GM19240 (cell line): ENCODE measurements around the gene BEST2.
"Not testable (repeated sequence)": the region's sequence is repeated elsewhere in the genome, so short reads cannot be mapped to it uniquely, and the experiment has no call there.

Source experiments
- DNase-seq: peaks from one replicate; pipeline ENCODE4 v3.0.0; 2011; ENCODE audit warnings: low spot score; ENCODE audit not compliant: insufficient read length

BEST2 gene

DNA sequence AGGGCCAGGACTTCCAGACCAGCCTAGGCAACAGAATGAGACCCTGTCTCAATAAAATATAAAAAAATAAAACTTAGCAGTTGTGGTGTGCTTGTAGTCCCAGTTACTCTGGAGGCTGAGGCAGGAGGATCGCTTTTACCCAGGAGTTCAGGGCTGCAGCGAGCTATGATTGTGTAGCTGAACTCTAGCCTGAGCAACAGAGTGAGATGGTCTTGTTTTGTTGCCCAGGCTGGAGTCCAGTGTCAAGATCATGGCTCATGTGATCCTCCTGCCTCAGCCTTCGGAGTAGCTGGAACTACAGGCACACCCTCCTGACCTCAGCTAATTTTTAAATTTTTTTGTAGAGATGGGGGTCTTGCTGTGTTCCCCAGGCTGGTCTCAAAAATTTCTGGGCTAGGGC, 35.4 kb downstream of the BEST2 start:
- DNase-seq = no peak

DNA sequence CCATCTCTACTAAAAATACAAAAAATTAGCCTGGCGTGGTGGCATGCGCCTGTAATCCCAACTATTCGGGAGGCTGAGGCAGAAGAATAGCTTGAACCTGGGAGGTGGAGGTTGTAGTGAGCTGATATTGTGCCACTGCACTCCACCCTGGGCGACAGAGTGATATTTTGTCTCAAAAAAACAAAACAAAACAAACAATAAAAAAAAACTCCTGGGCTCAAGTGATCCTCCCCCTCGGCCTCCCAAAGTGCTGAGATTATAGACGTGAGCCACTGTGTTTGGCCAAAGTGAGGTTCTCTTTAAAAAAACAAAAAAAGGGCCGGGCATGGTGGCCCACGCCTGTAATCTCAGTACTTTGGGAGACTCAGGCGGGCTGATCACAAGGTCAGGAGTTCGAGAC, 35.9 kb downstream of the BEST2 start:
- DNase-seq = no peak

DNA sequence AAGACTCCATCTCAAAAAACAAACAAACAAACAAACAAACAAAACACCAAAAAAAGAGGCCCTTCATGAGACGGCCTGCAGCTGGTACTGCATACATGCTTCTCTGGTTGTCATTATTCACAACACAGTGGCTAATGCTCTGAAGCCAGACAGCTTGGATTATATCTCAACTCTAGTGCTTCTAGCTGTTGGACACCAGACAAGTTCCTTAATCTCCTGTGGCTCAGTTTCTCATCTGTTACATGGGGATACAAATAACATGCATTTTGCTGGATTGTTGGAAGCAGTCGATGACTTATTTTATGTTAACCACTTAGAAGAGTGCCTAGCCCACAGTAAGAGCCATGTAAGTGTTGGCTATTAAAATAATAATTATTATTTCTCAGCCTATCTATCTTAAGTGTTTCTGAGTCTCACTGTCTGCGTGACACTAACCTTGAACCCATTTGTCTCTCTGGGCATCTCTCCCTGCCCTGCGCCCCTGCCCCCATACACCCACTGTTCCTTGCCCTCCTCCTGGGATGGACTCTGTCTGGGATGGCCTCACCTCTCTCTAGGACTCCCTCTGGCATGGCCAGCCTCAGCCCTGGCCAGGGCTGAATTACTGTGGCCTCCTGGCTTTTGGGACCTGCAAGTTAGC, 36.6 kb downstream of the BEST2 start:
- no peak for DNase-seq

GRCh38 chr19:12788682-12789097, 37.1 kb downstream of the BEST2 start:
- DNase-seq = no peak

DNA sequence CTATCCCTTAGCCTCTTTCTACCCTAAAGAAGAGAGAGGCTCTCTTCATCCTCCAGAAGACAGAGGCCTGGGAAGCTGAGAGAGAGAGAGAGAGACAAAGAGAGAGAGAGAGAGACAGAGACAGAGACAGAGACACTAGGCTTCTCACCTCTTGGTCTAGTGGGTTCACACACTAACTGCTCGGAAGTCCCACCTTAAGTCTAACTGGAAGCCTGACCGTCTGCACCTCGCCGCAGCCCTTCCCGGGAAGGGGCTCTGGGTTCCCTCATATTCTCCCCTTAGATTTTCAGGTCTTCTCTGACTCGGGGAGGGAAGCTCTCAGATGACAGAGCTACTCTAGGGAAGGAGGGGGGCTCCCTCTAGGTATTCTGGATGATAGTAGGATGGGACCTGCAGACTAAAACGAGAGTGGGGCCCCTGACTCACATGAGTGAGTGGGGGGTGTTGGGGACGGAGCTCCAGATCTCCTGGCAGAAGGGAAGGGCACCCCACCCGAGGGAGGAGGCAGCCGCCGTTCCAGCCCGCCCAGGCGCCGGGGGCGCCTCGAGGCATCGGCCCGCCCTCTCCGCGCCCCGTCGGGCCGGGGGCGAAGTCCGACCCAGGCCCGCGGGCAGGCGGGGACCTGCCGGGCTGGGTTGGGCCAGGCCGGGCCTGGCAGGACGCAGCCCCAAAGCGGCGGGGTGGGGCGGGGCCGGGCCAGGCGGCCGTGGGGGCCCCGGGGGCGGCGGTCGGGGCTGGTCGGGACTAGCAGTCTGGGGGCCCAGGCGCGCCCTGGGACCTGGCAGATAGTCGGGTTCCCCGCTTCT, 37.7 kb downstream of the BEST2 start:
- DNase-seq = no peak

GRCh38 chr19:12789904-12790619, 38.5 kb downstream of the BEST2 start:
- no peak for DNase-seq

- DNase-seq = no peak
Observed at GRCh38 chr19:12790628-12791344, 39.2 kb downstream of the BEST2 start.

DNA sequence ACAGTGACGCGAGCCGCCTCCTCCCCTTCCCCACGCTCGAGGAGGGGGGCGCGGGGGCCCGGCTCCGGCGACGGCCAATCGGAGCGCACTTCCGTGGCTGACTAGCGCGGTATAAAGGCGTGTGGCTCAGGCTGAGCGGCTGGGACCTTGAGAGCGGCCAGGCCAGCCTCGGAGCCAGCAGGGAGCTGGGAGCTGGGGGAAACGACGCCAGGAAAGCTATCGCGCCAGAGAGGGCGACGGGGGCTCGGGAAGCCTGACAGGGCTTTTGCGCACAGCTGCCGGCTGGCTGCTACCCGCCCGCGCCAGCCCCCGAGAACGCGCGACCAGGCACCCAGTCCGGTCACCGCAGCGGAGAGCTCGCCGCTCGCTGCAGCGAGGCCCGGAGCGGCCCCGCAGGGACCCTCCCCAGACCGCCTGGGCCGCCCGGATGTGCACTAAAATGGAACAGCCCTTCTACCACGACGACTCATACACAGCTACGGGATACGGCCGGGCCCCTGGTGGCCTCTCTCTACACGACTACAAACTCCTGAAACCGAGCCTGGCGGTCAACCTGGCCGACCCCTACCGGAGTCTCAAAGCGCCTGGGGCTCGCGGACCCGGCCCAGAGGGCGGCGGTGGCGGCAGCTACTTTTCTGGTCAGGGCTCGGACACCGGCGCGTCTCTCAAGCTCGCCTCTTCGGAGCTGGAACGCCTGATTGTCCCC, 39.9 kb downstream of the BEST2 start, which contains the start of gene JUNB:
Gene JUNB, plus strand, starts transcription at position 142 of the 706 bp plus-strand sequence. Its CDS starts 286 bp downstream, at position 428.
- no peak for DNase-seq

GRCh38 chr19:12792051-12792852, 40.7 kb downstream of the BEST2 start:
- DNase-seq = no peak

GRCh38 chr19:12792853-12793289, 41.3 kb downstream of the BEST2 start:
- DNase-seq = no peak

DNA sequence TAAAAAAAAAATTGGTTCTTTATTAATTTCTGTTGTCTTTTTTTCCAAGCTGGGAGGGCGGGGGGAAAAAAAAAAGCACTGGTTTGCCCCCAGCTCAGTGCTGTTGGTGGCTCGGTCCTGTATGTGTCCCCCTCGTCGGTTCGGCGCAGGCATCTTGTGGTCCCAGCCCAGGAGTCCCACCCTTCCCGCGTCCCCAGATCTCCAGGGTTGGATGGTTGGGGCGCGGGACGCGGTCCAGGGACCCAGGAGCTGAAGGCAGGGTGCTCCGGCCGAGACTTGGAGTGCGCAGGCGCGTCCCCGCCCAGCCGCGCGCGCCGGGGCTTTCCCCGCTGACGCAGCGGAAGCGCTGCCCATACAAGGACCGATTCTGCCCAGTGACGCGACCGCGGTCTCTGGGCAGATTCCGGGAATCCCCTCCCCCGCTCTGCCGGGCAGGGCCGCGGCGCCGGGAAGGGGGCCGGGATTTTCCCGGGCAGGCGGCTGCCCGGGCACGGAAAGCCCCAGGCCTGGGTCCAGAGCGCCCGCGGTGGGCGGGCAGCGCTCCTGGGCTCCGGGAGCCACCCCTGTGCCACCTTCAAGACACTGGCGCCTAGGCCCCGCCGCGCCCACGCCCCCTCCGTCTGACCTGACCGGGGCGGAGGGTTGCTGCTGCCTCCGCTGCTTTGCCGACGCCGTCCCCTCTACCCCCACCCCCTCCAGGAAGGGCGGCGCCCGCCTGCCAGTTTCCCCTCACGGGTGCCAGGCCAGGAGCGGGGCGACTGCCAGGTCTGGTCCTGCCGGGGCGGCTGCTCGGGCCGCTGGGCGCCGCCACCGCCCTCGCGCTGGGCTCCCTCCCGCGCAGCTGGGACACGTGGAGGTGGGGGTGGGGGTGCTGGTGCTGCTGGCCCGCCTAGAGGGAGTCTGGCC, 42.0 kb downstream of the BEST2 start:
- DNase-seq = no peak

DNA sequence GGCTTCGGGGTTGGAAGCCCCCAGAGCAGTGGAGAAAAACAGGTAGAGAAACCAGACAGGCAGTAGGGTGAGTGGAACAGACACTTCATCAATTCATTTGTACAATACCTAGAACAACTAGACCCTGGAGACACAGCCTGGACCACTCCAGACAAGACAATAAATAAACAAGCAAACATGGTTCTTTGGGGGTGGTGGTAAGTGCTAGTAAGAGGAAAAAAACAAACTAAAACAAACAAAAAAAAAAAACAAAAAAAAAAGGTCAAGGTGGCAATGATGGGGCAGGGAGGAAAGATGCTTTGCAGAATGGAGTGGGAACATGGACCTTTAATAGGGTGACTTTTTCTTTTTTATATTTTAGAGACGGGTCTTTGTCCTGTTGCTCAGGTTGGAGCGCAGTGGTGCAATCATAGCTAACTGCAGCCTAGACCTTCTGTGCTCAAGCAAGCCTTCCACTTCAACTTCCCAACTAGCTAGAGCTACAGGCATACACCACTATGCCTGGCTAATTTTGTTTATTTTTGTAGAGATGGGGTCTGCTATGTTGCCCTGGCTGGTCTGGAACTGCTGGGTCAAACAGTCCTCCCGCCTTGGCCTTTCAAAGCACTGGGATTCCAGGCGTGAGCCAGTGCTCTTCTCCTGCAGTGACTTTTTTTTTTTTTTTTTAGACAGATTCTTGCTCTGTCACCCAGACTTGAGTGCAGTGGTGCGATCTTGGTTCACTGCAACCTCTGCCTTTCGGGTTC, 42.8 kb downstream of the BEST2 start:
- DNase-seq = no peak

DNA sequence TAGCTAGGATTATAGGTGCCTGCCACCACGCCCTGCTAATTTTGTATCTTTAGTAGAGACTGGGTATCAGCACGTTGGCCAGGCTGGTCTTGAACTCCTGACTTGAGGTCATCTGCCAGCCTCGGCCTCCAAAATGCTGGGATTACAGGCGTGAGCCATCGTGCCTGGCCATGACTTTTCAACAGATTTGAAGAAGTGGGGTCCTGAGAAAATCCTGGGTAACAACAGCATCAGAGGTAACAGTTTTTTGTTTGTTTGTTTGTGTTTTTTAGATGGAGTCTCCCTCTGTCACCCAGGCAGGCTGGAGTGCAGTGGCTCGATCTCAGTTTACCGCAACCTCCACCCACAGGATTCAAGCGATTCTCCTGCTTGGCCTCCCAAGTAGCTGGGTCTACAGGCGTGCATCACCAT, 43.4 kb downstream of the BEST2 start:
- no peak for DNase-seq

DNA sequence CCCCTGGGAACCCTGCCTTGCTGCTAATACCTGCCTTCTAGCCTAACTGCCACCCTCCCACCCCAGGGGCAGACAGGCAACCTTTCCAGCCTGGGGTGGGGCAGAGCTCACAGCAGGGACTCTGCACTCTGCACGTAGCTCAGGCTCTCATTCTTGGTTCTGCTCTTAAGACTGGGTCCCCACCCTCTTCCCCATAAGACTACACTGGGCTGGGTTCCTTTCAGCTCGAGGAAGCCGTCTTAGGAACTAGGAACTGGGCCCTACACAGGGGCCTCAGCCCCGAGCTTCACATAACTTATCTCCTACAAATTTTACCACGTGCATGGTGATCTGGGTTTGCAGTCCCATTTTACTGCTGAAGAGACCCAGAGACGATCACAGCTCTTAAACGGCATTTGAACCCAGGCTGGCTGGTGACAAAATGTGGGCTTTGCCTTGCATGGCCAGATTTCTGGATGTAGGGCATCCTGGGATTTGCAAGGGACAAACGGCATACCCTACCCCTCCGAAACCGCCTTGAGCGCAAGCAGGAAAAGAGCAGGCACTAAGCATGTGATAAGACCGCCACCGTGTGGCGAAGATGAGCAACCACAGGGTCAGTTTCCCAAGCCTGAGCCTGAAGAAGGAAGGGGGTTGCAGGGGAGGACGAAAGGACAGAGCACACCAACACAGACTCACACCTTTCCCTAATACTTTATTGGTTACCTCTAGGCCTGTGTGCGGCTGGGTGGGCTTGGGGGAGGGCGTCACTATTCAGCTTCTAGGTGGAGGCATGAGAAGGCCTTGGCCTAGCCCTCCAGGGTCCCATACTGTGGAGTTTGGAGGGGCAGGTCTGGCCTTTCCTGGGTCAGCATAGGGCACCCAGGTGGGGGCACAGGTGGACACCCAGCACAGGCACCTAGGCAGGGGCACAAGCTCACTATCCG, 44.8 kb downstream of the BEST2 start:
- DNase-seq = no peak

- no peak for DNase-seq
Observed at GRCh38 chr19:12797141-12797587, 45.6 kb downstream of the BEST2 start.

- DNase-seq = not testable (repeated sequence)
Observed at GRCh38 chr19:12797607-12798006, 46.0 kb downstream of the BEST2 start.
